HG02973 (cell line): Measurements from ENCODE around the gene COPG2.

ENCODE experiments used
- ATAC-seq: cut with Tn5 transposase; IDR thresholded peaks from one replicate; pipeline ENCODE4 v1.9.1; 2021; ENCODE audit warnings: moderate library complexity; ENCODE audit not compliant: unreplicated experiment

COPG2 gene

GRCh38 chr7:130476297-130477150 is 192.0 kb downstream of the COPG2 start:
- no peak for ATAC-seq

- ATAC-seq: no peak
Measured at GRCh38 chr7:130475776-130476175, 192.8 kb downstream of the COPG2 start.

GRCh38 chr7:130473876-130474275 is 194.7 kb downstream of the COPG2 start:
- ATAC-seq: no peak

DNA sequence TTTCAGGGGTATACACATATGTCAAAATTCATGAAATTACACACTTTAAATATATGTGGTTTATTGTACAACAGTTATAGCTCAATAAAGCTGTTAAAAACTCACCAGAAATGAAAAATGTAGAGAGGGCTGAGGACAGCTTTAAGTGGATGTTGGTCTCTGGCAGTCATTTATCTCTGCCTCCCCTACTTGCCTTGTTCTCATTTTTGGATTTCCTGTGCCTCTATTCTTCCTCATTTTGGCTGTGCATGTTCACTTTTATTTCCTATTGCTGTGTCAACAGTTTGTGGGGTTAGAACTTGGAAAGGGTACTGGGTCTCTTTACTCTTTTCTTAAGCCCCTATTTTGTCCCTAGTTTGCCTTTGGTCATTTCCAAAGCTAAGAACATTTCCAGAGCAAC is 195.3 kb downstream of the COPG2 start:
- no peak for ATAC-seq

- no peak for ATAC-seq
Measured at GRCh38 chr7:130471974-130472373, 196.6 kb downstream of the COPG2 start.

DNA sequence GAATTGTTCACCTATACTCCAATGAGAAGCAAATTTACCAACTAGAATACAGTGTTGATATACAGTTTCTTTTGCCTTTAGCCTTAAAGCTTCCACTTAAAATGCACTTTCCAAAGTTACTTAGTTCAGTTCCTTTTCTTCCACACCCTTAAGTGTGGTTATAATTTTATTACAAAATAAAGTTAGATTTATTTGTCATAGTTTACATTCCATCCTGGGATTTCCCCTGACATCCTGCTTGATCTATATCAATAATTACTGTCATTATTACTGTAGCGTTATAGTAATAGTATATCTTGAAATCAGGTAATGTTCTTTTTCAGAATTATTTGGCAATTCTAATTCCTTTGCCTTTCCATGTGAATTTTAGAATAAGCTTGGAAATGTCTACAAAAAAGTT is 199.9 kb downstream of the COPG2 start:
- ATAC-seq: no peak

- no peak for ATAC-seq
Measured at GRCh38 chr7:130463553-130464434, 204.8 kb downstream of the COPG2 start.

GRCh38 chr7:130461272-130461671 is 207.3 kb downstream of the COPG2 start:
- no peak for ATAC-seq

GRCh38 chr7:130458257-130458656 is 210.3 kb downstream of the COPG2 start:
- ATAC-seq: no peak
